Stimulated activated CD8-positive, alpha-beta memory T cell treated with anti-CD3 and anti-CD28 coated beads, Interleukin-7, amount 100 ng/mL, for 1 hour (primary cell): ENCODE results near the gene STX17.
"Not testable (repeated sequence)": the region's sequence is repeated elsewhere in the genome, so short reads cannot be mapped to it uniquely, and the experiment has no call there.

Experiments
- DNase-seq, 2 donors: peaks; one replicate each; pipeline ENCODE4 v3.0.0-alpha.2; 2020; ENCODE audit warnings: low read depth in 2 of 2

The STX17 gene

DNA sequence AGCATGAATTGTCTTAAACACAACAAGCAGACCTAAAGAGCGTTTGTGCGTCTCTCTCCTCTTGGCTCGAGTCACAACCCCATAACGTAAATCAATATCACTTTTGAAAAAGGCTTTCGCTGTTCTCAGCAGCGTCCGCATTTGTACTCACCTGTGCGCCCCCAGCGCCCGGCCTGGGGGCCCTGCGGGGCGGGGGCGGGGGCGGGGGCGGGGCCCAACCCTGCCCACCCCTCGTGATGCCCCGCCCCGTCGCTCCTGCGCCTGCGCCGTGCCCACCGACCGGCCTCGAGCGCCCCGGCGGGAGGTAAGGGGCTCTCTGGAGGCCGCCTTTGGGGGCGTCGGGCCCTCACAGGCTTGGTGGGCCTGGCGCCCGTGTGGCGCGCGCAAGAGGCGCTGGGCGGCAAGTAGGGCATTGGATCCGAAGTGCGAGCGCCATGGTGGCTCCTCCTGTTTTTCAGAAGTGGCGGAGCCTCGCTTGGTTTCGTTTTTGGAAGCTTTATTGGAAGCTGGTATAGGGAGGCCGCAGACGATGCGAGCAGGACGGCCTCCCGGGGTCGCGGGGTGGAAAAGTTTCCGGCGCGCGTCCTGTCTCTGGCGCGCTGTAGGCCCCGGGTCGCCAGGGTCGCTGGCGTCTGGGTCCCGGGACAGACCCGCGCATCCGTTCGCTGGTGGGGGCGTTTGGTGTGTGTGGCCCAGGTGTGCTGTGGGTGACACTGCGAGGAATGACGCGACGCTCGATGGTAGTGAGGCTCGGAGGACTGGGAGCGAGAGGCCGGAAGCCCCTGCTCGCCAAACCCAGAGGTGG, at the start of gene STX17:
STX17 (plus strand) TSS at position 252 of the 805 bp plus-strand sequence. CDS start 8,586 bp downstream, outside the sequence.
- DNase-seq = peak; percentile 64 to 76

DNA sequence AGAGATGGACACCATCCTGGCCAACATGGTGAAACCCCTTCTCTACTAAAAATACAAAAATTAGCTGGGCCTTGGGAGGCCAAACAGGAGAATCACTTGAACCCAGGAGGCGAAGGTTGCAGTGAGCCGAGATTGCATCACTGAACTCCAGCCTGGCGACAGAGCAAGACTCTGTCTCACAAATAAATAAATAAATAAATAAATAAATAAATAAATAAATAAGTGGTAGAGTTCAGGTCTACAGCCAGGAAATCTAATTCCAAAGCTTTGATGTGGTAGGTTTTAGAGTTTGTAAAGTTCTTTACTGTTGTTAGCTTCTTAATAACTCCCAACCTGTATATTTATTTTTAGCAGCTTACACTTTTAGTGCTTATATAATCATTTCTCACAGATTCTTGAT, 48.9 kb upstream of the STX17 start:
- not testable (repeated sequence) for DNase-seq

DNA sequence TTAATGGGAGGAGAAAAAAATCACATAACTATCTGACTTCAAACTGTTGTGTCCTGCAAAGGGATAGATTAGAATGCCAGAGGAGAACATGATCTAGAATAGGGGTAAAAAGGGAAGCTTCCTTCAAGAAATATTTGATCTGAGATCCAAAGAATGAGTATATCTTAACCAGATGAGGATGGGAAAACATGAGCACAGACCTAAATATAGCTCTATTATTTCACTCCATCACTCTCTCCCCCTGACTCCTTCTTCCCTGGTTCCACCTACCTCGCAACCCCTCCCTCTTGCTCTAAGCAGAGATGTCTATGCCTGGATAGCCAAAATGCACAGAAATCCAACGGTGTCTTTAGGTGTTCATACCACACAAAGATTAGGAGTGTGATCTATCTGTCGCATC, 48.4 kb upstream of the STX17 start:
- DNase-seq = no peak

DNA sequence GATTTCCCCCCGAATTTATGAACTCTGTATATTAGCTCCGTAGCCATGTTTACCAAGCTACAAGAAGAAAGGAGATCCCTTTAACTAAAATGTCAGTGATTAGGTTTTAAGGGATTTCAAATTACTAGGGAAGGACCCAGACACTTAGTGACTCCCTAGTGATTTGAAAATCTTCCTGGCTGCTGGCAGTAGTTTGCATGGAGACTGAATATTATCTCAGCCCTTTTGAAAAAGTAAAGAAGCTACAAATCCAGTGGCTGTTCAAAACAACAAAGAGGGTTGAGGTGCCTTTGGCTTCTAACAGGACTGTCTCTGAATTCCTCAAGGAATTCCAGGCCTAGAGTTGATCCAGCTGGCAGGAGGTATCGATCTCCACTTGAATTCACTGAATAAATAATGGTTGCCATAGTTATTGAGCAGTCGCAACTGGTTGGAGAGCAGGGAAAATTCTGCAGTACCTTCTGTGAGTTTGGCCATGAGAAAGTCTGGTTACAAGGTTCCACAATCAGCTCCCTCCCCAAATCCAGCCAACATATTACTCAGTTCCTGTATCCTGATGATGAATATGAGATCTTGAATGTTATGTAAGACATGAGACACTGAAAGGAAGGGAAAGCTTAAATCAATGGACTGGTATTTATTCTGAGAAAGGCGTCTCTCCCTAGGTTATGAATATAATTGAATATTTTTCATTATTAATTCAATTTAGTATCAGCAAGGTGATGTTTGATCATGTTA, 47.0 kb upstream of the STX17 start:
- no peak for DNase-seq

DNA sequence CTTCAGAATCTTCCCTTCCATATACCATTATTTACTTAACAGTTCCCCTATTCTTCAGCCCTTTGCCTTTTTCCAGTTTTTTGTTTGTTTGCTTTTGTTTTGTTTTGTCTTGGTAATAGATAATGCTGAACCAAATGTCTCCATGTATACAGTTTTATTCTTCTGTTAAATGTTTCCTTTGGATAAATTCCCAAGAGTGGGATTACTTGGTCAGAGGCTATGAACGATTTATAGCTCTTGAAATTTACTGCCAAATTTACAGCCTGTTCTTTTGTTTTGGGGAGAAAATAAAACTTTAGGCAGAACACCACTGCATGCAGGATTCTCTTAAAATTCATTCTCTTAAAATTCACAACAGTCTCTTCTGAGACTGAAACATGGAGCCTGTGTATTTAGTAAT, 46.2 kb upstream of the STX17 start:
- no peak for DNase-seq

DNA sequence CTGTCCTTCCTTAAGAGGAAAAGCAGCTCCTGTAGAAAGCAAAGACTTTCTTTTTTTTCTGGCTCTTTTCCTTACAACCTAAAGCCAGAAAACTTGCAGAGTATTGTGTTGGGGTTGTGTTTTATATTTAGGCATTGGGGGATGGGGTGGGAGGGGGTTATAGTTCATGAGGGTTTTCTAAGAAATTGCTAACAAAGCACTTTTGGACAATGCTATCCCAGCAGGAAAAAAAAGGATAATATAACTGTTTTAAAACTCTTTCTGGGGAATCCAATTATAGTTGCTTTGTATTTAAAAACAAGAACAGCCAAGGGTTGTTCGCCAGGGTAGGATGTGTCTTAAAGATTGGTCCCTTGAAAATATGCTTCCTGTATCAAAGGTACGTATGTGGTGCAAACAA, 42.5 kb upstream of the STX17 start:
- no peak for DNase-seq

DNA sequence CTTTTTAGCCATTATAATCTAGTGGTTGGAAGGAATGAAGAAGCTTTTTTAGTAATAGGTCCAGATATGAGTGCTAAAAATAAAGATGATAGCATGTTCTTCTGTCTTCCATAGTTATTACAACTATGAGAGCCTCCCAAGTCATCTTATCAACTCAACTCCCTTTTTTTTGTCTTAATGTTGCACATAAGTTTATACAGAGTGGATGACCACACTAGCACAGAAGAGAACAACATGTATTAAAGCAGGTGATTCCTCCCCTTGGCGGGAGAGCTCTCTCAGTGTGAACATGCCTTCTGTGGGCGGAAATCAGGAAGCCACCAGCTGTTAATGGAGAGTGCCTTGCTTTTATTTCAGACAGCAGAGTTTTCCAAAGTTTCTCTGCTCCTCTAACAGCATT, 40.1 kb upstream of the STX17 start:
- no peak for DNase-seq

DNA sequence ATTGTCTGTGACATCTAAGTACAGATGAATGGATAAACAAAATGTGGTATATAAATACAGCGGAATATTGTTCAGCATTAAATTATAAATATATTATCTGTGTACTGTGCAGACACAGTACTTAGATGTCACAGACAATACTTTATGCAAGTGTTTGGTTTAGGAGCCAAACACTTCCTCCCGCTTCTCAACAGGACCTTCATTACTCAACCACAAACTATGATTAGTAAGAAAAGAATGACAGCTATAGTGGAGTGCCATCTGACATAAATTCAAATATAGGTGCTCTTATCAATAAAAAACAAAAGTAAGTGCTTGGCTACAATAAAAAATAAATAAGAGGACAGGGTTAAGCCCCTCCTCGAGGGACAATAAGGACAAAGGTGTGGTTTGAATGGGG, 38.9 kb upstream of the STX17 start:
- DNase-seq = no peak

DNA sequence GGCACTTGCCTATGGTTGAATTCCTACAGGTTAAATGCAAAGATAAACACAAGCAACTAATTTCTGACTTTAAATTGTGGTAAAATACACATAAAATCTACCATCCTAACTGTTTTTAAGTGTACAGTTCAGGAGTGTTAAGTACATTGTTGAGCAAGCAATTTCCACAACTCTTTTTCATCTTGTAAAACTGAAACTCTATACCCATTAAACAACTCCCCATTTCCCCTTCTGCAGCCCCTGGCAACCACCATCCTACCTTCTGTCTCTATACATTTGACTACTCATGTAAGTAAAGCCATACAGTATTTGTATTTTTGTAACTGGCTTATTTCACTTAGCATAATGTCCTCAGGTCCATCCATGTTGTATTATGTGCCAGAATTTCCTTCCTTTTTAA, 38.5 kb upstream of the STX17 start:
- DNase-seq = no peak

DNA sequence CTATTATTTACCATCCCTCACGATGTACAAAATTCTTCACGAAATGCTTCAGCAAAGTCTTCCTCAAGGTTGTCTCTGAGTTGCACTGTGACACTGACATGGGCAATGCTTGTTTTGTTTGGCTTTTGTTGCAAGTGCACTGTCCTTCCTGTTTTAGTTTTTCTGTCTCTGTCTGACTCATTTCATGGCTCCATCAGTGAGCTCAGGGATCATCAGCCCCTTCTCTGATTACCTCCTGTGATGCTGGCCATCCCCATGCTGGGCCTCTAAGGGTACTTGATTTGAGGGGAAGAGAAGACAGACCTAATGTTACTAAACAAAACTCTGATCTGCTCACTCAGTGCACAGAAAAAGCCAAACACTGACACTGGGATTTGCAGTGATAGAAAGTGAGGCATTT, 37.6 kb upstream of the STX17 start:
- no peak for DNase-seq

DNA sequence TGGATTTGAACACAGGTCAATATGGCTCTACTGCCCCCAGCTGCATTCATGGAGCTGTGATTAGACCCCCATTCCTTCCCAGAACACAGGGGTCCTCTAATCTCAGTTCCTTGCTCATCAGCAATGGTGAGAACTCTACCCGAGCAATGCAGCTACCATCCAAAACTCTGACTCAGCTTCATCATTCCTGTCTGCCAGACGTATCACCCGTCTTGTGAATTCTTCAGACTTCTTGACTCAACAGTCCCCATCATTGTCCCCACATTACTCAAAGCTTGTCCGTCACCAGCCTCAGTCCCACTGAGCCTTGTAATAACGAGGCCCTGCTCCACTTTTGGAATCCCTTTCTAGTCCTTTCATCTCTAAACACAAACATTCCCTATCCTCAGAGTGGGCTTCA, 36.3 kb upstream of the STX17 start:
- no peak for DNase-seq

DNA sequence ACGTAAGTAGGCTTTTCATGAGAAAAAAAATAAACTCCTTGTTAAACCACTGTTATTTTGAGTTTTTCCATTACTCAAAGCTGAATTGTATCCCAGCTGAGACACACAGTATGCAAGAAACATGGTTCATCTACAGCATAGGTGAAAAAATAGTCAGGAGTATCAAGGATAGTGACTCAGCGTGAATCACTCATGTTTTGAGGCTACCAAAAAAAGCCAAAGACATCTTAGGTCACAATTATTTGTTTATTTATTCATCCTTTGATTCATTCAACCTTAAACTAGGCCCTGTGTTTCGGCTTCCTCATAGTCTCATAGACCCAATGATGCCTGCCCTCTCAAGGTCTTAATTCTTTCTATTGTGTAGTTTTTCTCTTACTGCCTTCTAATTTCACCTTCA, 32.9 kb upstream of the STX17 start:
- DNase-seq = no peak

DNA sequence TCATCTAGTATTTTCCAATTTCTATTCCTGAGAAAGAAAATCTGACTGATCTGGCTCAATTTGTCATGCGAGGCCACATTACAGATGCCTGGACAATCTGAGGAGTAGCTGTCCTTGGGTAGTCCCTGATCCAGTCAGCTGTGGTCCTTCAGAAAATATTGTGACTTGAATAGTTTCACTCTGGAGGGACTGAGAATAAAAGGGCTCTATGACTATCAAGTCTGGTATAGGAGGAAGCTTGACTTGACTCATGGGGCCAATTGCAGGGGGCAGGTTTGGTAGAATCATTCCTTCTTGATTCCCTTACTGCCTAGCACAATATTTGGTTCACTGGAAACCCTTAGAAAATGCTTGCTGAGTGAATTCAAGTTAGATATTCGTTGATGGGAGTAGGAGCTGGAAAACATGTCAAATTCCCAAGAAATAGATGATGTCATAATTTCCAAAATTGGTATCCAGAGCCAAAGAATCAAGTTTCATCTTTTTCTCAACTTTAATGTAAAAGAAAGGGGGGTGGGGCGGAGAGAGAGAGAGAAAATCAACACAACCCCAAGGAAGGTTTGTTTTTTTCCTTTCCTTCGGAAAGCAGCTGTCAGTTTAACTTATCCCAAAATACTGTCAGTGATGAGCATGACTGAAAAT, 32.4 kb upstream of the STX17 start:
- no peak for DNase-seq

DNA sequence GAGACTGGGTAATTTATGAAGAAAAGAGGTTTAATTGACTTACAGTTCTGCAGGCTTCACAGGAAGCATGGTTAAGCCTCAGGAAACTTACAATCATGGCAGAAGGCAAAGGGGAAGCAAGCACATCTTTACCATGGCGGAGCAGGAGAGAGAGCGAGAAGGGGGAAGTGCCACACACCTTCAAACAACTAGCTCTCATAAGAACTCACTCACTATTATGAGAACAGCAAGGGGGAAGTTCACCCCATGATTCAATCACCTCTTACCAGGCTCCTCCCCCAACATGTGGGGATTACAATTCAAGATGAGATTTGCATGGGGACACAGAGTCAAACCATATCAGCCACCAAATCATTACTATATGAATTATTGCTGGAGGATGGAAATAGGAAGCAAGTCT, 30.3 kb upstream of the STX17 start:
- DNase-seq = no peak

DNA sequence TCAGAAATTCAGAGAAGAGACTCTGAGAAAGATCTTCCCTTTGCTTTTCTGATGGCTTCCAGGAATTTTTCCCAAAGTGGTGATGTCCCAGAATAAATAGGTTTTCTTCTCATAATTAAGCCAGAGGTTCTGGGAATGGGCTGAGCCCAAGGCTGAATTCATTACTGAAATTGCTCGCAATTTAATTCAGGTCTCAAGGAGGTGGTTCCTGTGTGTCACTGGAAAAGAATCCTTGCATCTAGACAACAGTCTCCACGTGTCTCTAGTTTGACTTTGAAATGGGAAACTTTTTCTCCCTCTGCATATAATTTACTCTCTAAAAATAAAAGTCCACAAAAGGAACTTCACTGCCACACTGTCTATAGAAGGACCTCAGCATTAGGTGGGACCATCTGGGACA, 27.8 kb upstream of the STX17 start:
- no peak for DNase-seq

DNA sequence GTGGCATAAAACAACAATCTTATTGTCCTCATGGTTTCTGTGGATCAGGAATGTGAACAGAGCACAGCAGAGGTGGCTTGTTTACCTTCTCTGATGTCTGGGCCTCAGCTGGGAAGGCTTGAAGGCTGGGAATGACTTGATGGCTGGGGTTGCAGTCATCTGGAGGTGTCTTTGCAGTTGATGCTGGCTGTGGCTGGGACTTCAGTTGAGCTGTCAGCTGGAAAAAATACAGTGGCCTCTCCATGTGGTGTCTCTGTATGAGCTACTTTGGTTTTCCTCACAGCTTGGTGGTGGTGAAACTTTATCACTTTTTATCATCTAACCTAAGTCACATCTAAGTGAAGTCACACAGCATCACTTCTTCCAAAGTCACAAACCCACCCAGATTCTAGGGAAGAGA, 24.7 kb upstream of the STX17 start:
- DNase-seq = no peak

DNA sequence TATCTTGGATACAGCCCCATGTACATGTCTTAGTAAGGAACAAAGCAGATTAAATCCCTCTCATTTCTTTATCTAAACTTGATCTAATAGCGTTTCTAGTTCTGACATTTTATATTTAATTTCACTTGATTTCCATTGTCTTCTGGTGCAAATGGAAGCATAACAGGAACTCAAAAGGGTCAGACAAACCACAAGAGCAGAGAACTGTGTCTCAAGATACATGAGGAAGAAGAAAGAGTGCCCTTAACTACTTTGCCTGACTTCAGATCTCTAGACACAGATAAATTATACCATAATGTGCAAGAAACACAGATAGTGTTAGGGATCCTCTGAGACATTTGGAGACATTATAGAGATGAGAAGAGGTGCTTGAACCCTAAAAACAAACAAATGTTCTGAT, 20.7 kb upstream of the STX17 start:
- DNase-seq = no peak

DNA sequence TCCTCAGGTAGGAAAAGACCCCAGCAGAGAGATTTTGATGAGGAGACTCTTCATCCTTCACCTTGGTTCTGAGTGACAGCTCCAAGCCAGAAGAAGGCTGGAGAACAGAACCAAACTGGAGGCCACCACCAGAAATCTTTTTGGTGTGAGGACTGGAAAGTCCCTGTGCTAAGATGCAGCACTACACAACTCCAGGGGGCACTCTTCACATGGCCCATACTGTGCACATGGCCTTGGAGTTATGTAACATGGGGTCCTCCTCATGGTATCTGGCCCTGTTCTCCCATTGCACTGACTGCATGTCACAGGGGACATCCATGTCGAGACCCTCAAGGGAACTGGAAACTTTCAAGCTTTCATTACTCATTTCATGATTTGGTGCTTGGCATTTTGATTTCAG, 17.3 kb upstream of the STX17 start:
- no peak for DNase-seq

DNA sequence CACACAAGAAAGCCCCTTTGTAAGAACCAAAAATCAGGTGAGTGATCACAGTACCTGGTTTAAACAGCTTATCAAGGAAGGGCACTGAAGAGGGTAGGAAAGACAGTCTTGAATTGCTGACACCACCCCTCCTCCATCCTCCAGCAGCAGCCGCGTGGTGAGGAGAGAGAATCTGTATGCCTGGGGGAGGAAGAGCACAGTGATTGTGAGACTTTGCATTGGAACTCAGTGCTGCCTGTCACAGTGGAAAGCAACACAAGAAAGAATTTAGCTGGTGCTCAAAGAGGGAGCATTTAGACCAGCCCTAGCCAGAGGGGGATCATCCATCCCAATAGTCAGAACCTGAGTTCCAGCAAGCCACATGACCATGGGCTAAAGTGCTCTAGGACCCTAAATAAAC, 11.6 kb upstream of the STX17 start:
- no peak for DNase-seq

DNA sequence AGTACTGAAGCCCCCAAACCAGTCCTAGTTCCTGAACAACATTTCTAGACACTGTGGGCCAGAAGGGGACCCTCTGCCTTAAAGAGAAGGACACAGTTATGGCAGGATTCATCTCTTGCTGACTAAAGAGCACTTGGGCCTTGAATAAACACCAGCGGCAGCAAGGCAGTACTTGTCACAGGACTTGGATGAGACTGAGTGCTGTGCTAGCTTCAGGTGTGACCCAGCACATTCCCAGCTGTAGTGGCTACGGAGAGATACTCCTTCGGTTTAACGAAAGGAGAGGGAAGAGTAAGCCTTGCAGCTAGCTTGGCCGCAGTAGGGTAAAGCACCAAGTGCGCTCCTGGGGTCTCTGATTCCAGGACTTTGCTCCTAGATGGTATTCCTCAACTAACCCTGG, 10.9 kb upstream of the STX17 start:
- no peak for DNase-seq

DNA sequence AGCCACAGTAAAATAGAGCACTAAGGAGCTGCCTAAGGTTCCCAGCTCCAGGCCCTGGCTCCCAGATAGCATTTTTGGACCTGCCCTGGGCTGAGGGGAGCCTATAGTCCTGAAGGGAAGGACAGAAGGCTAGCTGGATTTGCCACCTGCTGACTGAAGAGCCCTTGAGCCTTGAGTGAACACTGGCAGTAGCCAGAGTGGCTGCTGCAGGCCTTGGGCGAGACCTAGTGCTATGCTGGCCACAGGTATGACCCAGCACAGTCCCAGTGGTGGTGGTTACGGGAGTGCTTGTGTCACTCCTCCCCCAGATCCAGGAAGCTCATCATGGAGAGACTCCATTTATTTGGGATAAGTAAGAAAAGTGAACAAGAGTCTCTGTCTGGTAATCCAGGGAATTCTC, 10.3 kb upstream of the STX17 start:
- no peak for DNase-seq

DNA sequence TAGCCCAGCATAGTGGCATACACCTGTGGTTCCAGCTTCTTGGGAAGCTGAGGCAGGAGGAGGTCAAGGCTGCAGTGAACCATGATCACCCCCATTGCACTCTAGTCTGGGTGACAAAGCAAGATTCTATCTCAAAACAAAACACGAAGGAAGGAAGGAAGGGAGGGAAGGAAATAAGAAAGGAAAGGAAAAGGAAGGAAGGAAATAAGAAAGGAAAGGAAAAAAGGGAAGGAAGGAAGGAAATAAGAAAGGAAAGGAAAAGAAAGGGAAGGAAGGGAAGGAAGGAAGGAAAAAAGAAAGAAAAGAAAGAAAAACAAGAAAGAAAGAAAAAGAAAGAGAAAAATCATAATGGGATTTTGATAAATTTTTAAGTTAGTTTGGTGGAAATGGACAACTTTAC, 3.1 kb upstream of the STX17 start:
- DNase-seq = no peak

DNA sequence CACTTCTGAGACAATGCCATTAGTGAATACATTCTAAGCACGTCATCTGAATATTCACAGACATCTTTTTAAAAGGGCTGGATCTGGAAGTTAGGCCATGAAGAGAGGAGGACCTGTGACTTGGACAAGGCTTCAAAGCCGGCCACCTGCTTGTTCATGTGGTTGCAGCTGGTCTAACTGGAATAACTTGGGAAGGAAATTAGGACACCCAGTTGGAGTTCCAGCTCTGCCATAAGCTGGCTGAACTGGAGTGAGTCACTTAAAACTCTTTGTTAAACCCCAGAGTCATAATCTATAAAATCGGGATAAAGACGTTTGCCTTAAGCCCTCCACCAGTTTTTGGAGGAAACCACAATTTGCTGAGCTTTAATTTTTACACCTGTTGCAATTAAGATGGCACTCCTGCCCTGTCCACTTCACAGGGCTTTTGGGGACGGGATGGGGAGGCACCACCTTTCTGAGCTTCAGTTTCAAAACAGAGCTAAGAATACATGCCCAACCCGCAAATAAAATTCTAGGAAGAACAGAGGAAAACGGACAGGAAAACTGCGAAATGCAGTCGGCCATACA, 536 bp upstream of the STX17 start:
- no peak for DNase-seq
